GM23248 (cell line): ENCODE data around the gene MOXD1. TPM values are rescaled to one million over a fixed set of nuclear protein-coding genes. Genes with fewer than 3 reads are reported as not detected.

Experiments used
- DNase-seq: peaks from one replicate; pipeline ENCODE4 v3.0.0-alpha.2; 2015
- H2AFZ ChIP-seq: fragments of 200-600 bp; sonication (generic); 2 replicates; pipeline ENCODE4 v1.6.1; 2016; ENCODE audit warnings: antibody characterized with exemption
- H3F3A ChIP-seq: fragments of 200-600 bp; sonication (generic); 2 replicates; pipeline ENCODE4 v1.6.1; 2016; ENCODE audit warnings: mild to moderate bottlenecking, antibody characterized with exemption, mixed run types; ENCODE audit not compliant: insufficient read depth
- H3K27ac ChIP-seq: fragments of 200-600 bp; sonication (generic); 2 replicates; pipeline ENCODE4 v1.5.1; 2016; ENCODE audit warnings: mild to moderate bottlenecking
- H3K27me3 ChIP-seq: fragments of 200-600 bp; sonication (generic); replicated peaks from 2 replicates; pipeline ENCODE4 v1.6.1; 2016; ENCODE audit warnings: mild to moderate bottlenecking; ENCODE audit not compliant: insufficient read depth
- H3K36me3 ChIP-seq: fragments of 200-600 bp; sonication (generic); 2 replicates; pipeline ENCODE4 v1.6.1; 2016; ENCODE audit warnings: low read depth, mild to moderate bottlenecking
- H3K4me1 ChIP-seq: fragments of 200-600 bp; sonication (generic); 2 replicates; pipeline ENCODE4 v1.6.1; 2016; ENCODE audit warnings: mild to moderate bottlenecking; ENCODE audit not compliant: insufficient read depth
- H3K4me2 ChIP-seq: fragments of 200-600 bp; sonication (generic); one replicate; pipeline ENCODE4 v1.6.1; 2016; ENCODE audit warnings: mild to moderate bottlenecking; ENCODE audit not compliant: unreplicated experiment
- H3K4me3 ChIP-seq: fragments of 200-600 bp; sonication (generic); 2 replicates; pipeline ENCODE4 v1.5.1; 2016; ENCODE audit warnings: mild to moderate bottlenecking
- H3K79me2 ChIP-seq: fragments of 200-600 bp; sonication (generic); 2 replicates; pipeline ENCODE4 v1.6.1; 2016; ENCODE audit warnings: mild to moderate bottlenecking; ENCODE audit not compliant: insufficient read depth
- H3K9ac ChIP-seq: fragments of 200-600 bp; sonication (generic); 2 replicates; pipeline ENCODE4 v1.6.1; 2016; ENCODE audit warnings: mild to moderate bottlenecking
- H3K9me2 ChIP-seq: fragments of 200-600 bp; sonication (generic); 2 replicates; pipeline ENCODE4 v1.6.1; 2016; ENCODE audit warnings: mixed run types, mild to moderate bottlenecking, moderate library complexity; ENCODE audit not compliant: insufficient read depth
- H3K9me3 ChIP-seq: fragments of 200-600 bp; sonication (generic); one replicate; pipeline ENCODE4 v1.6.1; 2017; ENCODE audit warnings: low read depth
- H4K20me1 ChIP-seq: fragments of 200-600 bp; sonication (generic); 2 replicates; pipeline ENCODE4 v1.6.0; 2016; ENCODE audit not compliant: insufficient read depth
- EZH2 ChIP-seq: fragments of 200-600 bp; sonication (generic); IDR thresholded peaks from 2 replicates; pipeline ENCODE4 v1.6.1; 2018; ENCODE audit warnings: antibody characterized with exemption, mild to moderate bottlenecking; ENCODE audit not compliant: insufficient read depth, poor library complexity, severe bottlenecking
- EZH2phosphoT487 ChIP-seq: fragments of 200-600 bp; sonication (generic); IDR thresholded peaks from 2 replicates; pipeline ENCODE4 v1.6.1; 2018; ENCODE audit warnings: antibody characterized with exemption, moderate library complexity, mild to moderate bottlenecking, low read depth; ENCODE audit not compliant: insufficient read depth
- WGBS, 2 experiments: methylation state at CpG; one replicate each; pipeline ENCODE4 v1.1.6; 2015 to 2017; ENCODE audit warnings: low lambda C conversion rate in 2 of 2, low coverage in 1 of 2; ENCODE audit errors: missing lambda C conversion rate in 2 of 2; 5-methylcytosine and 5-hydroxymethylcytosine counted together
- in situ Hi-C: fragments of 300-500 bp; cut with MboI; formaldehyde crosslinking; loops from 2 replicates; pipeline ENCODE4 v1.15.0; 2020
- polyA plus RNA-seq: library from polyadenylated mRNA; unstranded; fragments of >200 nt; fragmentation: Nextera tagmentation; extraction: Ambion mirVana; gene quantifications from 2 replicates; pipeline ENCODE4 v1.2.1, GENCODE V29; 2016
- total RNA-seq: library from RNA; depleted of rRNA; stranded (reverse); fragments of >200 nt; shearing (Covaris generic); gene quantifications from 2 replicates; pipeline ENCODE4 v1.2.3, GENCODE V29; 2014

MOXD1 gene
- total and polyA plus RNA-seq, 2 experiments from 2014 or later, result 528 to 557 TPM

GRCh38 chr6:132404330-132404729, 3.1 kb upstream of the MOXD1 start:
- Histone ChIP-seq H3K4me3 (peak overlapping the region; percentile 27; the same call in 1 of the 2 replicates), H3K4me1 (peaks cover 46% of the 10 kb centered on the region), H3K79me2 (peaks cover 61% of the 10 kb centered on the region), H4K20me1 (no peaks in the 10 kb centered on the region), H3K4me2 (peak overlapping the region; percentile 66), H3K9ac (peak overlapping the region; percentile 57), H3K27me3 (no peaks in the 10 kb centered on the region), H2AFZ (no peak overlapping the region), H3K9me3 (no peaks in the 10 kb centered on the region), H3K27ac (peak overlapping the region; percentile 83), H3K9me2 (no peaks in the 10 kb centered on the region), H3K36me3 (no peaks in the 10 kb centered on the region), H3F3A (peaks cover 52% of the 10 kb centered on the region)
- in situ Hi-C loops, result no loop called here
- WGBS, 2 experiments, result 77 to 80% methylated on average over 2 of the region's 2 CpGs
- no peak for TF ChIP-seq EZH2phosphoT487
- no peak for TF ChIP-seq EZH2
- no peak for DNase-seq

GRCh38 chr6:132401618-132402285, 477 bp upstream of the MOXD1 start:
- H3K27ac ChIP-seq, result peak overlapping the region; percentile 75
- DNase-seq, result peak; percentile 55

GRCh38 chr6:132400555-132400882, 756 bp downstream of the MOXD1 start:
- peak; percentile 64 for DNase-seq
- H3K4me3 ChIP-seq, result peak overlapping the region; percentile 98
- in situ Hi-C loops, result no loop called here
- peaks cover 53% of the 10 kb centered on the region for H3K4me1 ChIP-seq
- H3K9me3 ChIP-seq, result no peaks in the 10 kb centered on the region
- no peaks in the 10 kb centered on the region for H3K9me2 ChIP-seq
- H3K79me2 ChIP-seq, result peaks cover 80% of the 10 kb centered on the region
- H3K9ac ChIP-seq, result peak overlapping the region; percentile 88
- peaks cover 8% of the 10 kb centered on the region; the same call in 1 of the 2 replicates for H3K36me3 ChIP-seq
- H3K27me3 ChIP-seq, result no peaks in the 10 kb centered on the region
- H2AFZ ChIP-seq, result peak overlapping the region; percentile 90
- no peak for TF ChIP-seq EZH2phosphoT487
- no peak for TF ChIP-seq EZH2
- 5 to 10% methylated on average over 11 of the region's 11 CpGs for WGBS, 2 experiments
- H3K27ac ChIP-seq, result peak overlapping the region; percentile 75
- H3F3A ChIP-seq, result peaks cover 66% of the 10 kb centered on the region
- H3K4me2 ChIP-seq, result peak overlapping the region; percentile 84
- no peaks in the 10 kb centered on the region for H4K20me1 ChIP-seq

More at GRCh38 chr6:132401618-132402285, 477 bp upstream of the MOXD1 start:
- H3K36me3 ChIP-seq, result no peaks in the 10 kb centered on the region
- no peaks in the 10 kb centered on the region for H3K9me2 ChIP-seq
- H3F3A ChIP-seq, result peaks cover 66% of the 10 kb centered on the region
- peaks cover 78% of the 10 kb centered on the region for H3K79me2 ChIP-seq
- H3K4me2 ChIP-seq, result peak overlapping the region; percentile 66
- peak overlapping the region; percentile 88 for H3K9ac ChIP-seq
- no peak for TF ChIP-seq EZH2phosphoT487
- TF ChIP-seq EZH2, result no peak
- H3K9me3 ChIP-seq, result no peaks in the 10 kb centered on the region
- peak overlapping the region; percentile 90 for H2AFZ ChIP-seq
- in situ Hi-C loops, result no loop called here
- H4K20me1 ChIP-seq, result no peaks in the 10 kb centered on the region
- 2 to 4% methylated on average over 27 to 35 of the region's 35 CpGs for WGBS, 2 experiments
- peaks cover 62% of the 10 kb centered on the region for H3K4me1 ChIP-seq
- no peaks in the 10 kb centered on the region for H3K27me3 ChIP-seq
- H3K4me3 ChIP-seq, result peak overlapping the region; percentile 98

- in situ Hi-C loops, result no loop called here
- Histone ChIP-seq H3K9ac (peak overlapping the region; percentile 88), H3K4me1 (peaks cover 43% of the 10 kb centered on the region), H3K9me2 (no peaks in the 10 kb centered on the region), H3F3A (peaks cover 63% of the 10 kb centered on the region), H3K79me2 (peaks cover 90% of the 10 kb centered on the region), H3K36me3 (peaks cover 18% of the 10 kb centered on the region; the same call in 1 of the 2 replicates), H3K4me2 (peak overlapping the region; percentile 84), H3K4me3 (peak overlapping the region; percentile 98), H2AFZ (no peak overlapping the region), H3K27ac (peak overlapping the region; percentile 75), H3K9me3 (no peaks in the 10 kb centered on the region), H4K20me1 (no peaks in the 10 kb centered on the region), H3K27me3 (no peaks in the 10 kb centered on the region)
- whole genome bisulfite sequencing, 2 experiments, result 33 to 38% methylated on average over 4 of the region's 4 CpGs
- peak; percentile 73 for DNase-seq
- TF ChIP-seq EZH2phosphoT487 (no peak), EZH2 (no peak)
Measured at GRCh38 chr6:132399376-132400074, 1.8 kb downstream of the MOXD1 start.
